NT2/D1 (cell line): ENCODE data around the gene CTRL.

Experiments
- SUZ12 ChIP-seq: IDR thresholded peaks from 2 replicates; pipeline ENCODE4 v1.6.1; 2011; ENCODE audit not compliant: insufficient read length, insufficient read depth; ENCODE audit errors: extremely low read depth
- ZNF274 ChIP-seq: IDR thresholded peaks from 2 replicates; pipeline ENCODE4 v1.6.1; 2011; ENCODE audit warnings: mild to moderate bottlenecking, low read depth, low read length

- TF ChIP-seq ZNF274: no peak
- no peak for TF ChIP-seq SUZ12
Observed at GRCh38 chr16:67957622-67958021, 26.0 kb upstream of the CTRL start.
